ENCODE data around the gene NUBP2.
A peak's percentile ranks its signal among the peaks of the same experiment; 100 is the strongest.

NUBP2 gene

DNA sequence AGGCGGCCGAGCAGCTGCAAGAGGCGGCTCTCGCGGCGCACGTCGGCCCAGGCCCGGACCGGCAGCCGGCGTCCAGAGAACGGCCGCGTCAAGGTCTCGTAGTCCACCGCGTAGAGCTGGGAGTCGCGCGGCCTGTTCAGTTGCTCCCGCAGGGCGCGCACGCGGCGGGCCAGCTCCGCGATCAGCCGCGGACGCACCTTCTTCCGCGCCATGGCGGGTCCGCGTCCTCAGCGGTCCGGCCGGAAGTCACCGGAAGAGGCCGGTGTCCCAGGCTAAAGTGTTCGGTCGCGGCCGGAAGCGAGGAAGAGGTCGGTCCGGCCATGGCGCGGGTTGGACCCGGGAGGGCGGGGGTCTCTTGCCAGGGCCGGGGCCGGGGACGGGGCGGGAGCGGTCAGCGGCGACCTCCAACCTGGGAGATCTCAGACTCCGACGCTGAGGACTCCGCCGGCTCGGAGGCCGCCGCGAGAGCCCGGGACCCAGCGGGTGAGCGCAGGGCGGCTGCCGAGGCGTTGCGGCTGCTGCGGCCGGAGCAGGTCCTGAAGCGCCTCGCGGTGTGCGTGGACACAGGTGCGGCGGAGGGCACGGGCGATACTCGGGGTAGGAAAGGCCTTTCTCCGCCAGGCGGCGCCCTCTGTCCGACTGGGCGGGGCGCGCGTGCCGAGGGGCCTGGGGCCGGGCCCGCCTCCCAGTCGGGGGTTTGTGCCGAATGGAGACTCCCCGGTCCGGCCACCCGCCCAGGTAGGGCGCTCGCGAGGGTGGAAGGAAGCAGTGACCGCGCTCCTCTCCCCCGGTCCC, 9.7 kb upstream of the NUBP2 start, which contains the start of gene MRPS34:
TSS of gene MRPS34 (minus strand) at position 227 of the 795 bp plus-strand sequence. CDS start at position 212, 15 bp downstream.
- DNase-seq: peak; percentile 60

DNA sequence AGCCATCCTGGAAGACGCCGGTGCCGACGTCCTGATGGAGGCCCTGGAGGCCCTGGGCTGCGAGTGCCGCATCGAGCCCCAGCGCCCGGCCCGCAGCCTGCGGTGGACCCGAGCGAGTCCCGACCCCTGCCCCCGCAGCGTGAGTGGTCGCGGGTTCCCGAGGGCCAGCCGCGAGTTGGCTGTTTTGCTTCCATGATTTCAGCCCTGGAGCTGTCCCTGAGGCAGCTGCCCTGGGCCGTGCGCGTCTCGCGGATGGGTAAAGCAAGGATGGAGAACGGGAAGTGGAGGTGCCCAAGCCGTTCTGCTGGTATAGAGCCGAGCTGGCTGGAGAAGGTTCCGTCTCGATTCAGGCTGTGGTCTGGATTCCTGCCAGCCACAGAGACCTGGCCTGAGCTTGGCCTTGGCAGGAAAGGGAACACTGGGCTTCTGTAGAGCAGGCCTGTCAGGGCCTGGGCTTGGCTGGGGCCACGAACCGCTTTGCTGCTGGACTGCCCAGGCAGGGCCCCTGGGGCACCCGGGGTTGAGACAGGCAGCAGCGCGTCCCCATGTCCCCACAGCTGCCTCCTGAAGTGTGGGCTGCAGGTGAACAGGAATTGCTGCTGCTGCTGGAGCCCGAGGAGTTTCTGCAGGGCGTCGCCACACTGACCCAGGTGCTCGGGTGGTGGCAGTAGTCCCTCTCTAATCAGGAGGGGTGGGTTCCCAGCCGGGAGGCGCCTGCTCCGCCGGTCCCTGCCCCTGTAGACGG, 8.9 kb upstream of the NUBP2 start:
- DNase-seq: no peak

DNA sequence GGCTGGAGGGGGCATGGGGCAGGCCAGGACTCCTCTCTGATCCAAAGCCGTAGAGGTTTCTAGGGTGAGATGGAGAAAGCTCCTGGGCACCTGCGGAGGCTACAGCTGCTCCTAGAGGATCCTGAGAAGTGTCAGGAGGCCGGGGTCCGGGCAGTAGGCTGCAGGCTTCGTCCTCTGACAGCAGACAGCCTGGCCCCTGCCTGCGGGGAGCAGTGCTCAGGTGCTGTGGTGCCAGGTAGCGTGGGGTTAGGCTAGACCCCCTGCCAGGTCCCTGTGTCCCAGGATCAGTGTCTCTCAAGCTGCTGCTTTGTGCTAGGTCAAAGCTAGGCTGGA, 8.3 kb upstream of the NUBP2 start:
- DNase-seq: no peak

DNA sequence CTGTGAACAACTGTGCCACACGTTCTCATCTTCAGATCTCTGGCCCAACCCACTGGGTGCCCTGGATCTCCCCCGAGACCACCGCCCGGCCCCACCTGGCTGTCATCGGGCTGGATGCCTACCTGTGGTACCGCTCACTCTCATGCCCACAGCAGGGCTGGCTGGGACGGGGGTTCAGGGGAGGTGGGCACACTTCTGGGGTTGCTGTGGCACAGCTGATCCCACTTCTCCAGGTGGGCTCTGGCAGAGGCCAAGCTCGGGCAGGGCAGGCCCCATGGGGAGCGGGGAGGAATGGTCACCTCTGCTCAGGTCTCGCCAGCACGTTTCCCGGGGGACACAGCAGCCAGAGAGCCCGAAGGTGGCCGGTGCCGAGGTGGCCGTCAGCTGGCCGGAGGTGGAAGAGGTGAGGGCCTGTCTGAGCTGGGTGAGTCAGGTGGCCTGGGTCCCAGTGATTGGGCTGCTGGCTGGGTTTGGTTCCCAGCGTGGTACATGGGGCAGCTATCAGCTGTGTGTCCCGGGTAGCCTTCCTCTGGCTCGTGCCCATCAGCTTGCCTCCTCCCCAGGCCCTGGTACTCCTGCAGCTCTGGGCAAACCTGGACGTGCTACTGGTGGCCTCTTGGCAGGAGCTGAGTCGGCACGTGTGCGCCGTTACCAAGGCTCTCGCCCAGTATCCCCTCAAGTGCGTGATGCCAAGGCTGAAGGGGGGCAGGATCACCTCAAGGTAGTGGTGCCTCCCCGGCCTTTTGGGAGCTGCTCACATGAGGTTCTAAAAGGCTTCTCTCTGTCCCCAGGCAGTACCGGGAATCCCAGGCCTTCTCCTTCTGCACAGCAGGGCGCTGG, 7.5 kb upstream of the NUBP2 start:
- DNase-seq: no peak

DNA sequence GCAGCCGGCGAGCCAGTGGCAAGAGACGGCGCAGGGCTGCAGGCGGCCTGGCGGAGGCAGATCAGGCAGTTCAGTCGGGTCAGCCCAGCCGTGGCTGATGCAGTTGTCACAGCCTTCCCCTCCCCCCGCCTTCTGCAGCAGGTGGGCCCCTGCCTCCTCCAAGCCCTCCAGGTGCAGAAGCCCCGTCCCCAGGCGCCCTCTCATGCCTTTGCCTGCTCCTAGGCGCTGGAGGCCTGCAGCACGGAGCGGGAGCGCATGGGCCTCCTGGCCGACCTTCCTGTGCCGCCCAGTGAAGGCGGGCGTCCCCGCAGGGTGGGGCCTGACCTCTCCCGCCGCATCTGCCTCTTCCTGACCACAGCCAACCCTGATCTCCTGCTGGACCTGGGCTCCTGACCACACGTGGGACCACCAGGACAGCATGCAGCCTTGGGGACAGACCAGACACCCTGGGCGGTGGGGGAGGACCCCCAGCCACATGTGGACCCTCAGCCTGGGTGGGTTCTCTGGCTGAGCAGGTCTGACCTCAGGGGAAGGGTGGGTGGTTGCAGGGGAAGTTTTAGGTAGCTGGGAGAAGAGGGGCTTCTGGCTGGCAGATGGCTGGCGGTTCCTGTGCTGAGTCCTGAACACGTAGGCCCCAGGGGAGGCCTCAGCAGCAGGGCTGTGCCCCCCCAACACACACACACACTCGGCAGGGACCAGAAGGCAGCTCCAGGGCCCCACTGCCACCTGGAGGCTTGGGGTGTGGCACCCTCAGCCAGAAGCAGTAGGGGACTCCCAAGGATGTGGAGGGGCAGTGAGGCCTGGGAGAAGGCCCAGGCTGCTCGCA, 6.7 kb upstream of the NUBP2 start:
- no peak for DNase-seq

DNA sequence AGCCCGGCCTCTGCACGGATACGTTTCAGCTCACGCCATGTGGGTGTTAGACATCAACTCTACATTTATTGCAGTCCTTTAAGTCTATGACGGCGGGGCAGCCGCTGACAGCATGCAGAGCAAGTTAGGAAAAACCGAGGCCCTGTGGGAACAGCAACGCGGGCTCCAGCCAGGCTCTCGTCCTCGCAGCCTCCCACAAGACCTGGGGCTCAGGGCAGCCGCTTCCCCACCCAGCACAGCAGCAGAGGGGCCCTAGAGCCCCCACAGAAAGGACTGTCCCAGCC, 6.1 kb upstream of the NUBP2 start:
- no peak for DNase-seq

DNA sequence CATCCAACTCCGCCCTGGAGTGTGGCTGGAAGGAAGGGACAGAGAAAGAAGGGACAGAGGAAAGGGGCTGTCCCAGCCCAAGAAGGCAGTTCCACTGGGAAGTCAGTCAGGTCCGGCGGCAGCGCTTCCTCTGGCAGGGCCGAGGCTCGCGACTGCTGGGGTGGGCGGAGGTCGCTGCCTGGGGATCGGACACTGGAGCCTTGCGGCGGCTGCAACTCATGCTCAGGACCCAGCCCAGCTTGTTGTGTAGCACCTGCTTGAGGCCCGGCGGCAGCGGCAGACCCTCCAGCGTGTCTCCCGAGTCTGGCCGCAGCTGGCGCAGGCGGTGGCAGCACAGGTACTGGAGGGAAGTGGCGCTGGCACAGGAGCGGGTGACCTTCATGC, 5.8 kb upstream of the NUBP2 start:
- DNase-seq: no peak

DNA sequence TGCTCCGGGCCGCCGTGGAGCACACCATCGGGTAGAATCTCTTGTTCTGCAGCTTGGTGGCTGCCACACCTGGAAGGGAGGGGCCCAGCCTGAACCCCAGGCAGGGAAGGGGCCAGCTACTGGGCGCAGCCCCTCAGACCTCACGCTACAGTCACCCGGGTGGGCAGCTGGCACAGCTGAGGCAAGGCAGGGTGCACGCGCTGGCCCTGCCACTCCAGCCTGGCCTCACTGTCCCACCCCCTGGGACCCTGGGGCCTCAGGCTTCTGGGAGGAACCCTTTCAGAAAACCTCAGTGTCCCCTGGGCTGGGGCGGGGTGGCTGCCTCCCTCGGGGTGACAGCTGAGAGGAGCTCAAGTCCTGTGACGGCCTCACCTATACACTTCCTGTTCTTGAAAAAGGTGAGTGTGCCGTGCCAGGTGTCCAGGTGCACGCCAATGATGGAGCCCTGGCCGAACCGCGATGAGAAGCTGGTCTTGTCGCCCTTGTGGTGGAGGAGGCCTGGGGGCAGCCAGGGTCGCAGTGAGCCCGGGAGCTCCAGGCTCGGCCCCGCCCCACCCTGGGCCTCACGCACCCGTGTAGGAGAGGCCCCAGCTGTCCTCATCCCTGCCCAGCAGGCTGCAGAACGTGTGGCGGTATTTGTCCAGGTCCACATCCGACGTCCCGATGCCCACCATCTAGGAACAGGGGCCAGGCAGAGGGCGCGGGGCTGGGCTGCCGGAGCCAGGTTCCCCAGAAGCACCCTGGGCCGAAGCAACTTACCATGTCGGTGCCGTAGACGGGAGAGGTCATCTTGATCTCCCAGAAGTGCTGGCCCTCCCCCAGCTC, 5.2 kb upstream of the NUBP2 start:
- no peak for DNase-seq

DNA sequence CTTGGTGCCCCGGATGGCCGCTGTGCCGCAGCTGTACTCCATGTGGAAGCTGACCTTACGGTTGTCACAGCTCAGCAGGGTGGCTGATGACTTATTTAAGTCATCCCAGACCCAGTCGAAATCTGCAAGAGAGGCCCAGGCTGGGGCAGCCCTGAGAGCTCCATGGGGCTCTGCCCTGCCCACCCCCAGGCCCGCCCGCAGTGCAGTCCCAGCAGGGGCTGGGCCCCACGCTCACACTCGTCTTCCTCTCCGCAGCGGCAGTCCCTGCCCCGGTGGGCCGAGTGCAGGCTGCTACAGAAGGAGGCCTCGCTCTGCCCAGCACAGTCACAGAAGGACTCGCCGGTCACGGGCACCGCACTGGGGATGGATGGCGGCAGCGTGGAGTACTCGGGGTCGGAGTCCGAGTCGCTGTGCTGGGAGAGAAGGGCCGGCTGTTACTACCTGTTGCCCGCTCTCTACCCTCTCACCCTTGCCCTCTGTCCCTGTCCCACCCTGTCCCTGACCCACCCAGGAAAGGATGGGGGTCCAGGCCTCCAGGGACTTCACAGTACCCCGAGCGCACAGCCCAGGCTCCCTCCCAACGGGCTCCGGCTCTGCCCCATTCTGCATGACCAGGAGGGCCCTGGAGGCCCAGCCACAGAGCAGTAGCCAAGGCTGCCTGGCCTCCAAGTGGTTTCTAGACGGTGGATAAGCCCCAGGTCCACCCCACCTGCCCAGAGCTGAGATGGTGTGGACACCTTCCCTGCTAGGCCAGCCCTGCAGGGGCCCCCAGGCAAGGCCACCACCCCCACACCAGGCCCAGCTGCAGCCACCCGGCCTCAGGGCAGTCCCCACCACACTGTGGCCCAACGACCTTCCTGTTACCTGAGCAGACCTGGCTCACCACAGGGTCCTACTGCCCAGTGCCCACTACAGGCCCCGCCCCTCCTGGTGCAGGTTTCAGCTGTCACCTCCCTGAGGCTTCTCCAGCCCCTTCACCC, 4.3 kb upstream of the NUBP2 start:
- DNase-seq: no peak

DNA sequence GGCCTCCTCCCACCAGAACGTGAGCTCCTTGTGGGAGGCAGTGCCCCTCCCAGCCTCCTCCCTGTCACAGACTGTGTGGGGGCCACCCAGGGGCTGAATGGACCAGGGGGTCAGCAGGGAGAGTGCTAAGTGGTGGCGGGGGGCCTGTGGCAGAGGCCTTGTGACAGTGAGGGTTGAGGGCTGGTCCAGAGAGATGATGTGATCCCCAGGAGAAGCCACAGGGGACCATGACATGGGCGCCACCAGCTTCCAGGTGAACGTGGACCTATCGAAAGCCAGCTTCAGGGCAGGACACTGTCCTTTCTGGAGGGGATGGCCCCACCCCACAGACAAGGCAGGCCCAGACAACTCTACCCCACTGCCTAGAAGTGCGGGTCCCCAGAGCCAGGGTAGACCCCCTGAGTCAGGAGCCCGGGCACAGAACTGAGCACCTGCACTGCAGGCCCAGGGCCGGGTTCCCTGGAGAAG, 3.5 kb upstream of the NUBP2 start:
- DNase-seq: no peak

DNA sequence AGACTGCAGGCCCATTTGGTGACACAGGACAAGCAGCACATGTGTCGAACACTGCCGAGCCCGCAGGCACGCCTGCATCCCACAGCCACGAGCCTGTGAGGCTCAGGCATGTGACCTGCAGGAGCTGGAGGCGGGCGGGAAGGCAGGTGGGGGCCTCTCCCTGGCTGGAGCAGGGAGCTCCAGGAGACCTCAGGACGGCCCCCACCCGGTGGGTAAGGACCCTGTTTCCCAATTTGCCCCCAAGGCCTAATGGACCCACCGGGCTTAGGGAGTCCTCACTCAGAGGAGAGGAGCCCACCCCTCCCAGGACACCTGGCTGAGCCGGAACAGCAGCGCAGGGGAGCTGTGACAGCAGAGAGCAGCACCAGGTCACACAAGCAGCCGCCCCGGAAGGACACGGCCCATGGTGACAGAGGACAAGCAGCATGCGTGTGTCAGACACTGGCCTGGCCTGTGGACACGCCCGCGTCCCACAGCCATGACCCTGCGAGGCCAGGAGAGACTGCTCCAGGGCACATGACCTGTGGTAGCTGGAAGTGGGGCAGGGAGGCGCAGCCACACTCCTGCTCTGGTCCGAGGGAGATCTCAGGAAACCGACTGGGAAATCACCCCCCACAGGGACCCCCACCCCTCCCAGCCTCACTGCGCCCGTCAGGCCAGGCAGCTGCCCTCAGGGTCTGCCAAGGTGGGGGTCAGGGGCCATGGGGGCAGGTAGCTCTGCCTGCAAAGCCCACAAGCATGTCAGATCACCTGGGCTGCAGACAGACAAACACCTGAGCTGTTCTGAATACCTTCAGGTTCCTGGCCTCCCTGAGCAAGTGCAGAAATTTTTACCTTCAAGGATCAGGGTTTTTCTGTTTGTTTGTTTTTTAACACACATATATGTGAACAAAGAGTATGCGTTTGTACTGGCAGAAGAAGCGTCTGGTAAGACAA, 2.8 kb upstream of the NUBP2 start:
- DNase-seq: no peak

DNA sequence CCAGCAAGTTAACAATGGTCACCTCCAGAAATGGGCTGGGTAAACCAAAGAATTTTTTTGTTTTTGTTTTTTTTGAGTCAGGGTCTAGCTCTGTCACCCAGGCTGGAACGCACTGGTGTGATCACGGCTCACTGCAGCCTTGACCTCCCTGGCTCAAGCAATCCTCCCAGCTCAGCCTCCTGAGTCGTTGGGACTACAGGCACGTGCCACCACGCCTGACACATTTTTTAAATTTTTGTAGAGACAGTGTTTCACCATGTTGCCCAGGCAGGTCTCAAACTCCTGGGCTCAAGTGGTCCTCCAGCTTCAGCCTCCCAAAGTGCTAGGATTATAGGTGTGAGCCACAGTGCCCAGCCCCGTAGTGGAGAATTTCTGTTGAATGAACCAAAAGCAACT, 2.1 kb upstream of the NUBP2 start:
- DNase-seq: no peak

DNA sequence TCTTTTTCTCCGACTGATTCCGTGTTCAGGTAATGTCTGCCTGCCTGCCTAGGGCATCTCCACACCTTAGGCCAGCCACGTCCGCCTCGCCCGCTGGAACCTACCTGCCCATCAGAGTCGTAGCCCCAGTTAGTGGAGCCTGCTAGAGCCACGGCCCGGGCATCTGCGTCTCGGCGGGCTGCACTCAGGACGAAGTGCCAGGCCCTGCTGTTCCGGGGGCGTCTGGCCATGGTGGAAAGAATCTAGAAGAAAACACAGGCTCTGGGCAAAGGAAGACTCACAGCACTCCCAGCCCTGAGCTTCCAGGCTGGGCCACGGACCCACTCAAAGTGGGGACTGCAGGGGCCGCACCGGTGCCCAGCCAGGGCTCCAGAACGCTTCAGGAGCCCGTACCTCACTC, 1.5 kb upstream of the NUBP2 start:
- DNase-seq: no peak

DNA sequence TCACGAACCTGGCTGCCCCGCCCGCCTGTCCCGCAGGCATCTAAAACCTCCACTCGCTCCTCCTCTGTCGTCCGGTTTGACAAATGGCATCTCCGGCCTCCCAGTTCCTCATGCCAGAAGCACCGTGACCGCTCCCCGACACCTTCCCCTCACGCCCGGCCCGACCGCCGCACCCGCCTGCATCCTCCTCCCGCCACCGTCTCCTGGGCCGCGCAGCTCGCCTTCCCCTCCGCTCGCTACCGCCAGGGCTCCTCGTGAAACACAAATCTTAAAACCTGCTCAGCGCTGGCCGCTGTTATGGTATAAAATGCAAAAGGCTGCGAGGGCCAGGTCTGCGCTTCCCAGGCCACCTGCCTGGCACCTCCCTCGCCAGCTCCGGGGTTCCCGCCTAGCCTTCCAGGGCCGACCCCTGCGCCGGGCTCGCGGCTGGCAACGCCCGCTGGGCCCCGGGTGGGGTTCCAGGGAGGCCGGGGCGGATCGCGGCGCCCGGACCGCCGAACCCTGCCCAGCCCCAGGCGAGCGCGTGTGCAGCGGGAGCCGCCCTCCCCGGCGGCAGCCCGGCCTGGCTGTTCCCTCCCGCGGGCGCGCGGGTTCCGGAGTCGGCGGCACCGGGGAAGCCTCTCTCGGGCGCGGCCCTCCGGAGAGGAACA, 877 bp upstream of the NUBP2 start:
- DNase-seq: no peak

DNA sequence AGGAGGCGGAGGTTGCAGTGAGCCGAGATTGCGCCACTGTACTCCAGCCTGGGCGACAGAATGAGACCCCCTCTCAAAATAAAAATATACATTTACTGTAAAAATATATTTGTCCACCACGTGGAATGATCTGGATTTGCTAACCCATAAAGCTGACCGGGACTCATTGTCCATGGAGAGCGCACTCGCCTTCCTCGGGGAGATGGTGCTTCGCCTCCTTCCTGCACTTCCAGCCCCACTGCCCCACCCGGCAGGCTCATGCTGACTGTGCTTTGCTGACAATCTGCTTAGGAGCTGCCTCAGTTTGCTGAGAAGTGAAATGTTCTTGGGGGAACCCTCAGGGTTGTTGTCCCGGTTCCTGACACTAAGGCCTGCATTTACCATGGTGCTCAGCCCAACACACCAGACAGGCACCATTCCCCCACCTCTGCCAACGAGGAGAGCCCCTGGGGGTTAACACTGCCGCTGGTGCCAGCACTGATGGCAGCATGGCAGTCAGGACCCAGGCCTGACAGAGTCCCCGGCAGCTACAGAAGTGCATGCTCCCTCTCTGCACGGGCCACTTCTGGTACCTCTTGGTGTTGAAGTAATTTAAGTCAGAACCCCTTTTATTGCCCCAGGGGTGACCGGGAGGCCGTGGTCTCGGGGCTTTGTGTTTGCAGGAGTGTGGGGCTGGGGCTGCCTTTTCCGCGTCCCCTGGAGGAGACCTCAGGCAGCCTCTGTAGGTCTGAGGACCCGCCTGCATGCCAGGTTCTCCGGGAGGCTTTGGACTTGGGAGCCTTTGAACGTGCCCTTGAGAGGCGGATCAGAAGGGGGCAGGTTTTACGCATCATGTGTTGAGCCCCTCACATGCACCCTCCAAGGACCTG, 2.5 kb downstream of the NUBP2 start:
- DNase-seq: no peak

DNA sequence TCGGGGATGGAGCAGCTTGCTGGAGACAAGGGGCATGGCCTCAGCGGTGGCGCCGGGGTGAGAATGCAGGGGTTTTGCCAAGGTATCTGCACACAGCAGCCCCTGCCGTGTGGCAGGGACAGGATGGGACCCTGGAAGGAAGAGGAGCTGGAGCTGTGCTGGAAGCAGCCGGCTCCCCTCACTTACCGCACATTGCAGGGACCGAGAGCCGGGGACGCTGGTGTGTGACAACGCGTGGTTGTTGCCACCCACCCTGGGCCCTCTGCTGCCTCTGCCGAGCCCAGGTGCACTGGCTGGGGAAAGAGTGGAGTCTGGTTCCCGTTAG, 3.0 kb downstream of the NUBP2 start:
- DNase-seq: no peak

DNA sequence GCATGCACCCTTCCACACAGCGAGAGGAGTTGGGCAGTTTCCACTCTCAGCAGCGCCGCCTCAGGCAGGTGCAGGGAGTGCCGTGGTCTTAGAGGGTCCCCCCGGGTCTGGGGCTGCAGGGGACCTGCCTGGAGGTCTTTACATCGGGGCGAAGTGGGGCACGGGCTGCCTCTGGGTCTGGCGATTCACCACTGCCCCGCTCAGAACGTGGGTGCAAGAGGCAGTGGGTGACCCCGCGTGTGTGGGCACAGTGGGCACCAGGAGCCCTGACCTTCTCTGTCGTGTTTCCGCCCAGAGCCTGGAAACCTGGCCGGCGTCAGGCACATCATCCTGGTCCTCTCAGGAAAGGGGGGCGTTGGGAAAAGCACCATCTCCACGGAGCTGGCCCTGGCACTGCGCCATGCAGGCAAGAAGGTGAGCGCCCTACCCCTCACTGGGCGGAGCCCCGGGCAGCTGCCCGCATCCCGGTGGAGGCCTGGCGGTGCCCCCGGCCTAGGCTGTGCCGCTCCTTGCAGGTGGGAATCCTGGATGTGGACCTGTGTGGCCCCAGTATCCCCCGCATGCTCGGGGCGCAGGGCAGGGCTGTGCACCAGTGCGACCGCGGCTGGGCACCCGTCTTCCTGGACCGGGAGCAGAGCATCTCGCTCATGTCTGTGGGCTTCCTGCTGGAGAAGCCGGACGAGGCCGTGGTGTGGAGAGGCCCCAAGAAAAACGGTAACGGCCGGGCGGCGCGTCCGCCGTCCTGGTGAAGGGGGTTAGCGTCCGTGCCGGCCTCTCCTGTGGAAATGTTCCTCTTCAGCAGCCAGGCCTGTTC, 3.7 kb downstream of the NUBP2 start:
- no peak for DNase-seq

DNA sequence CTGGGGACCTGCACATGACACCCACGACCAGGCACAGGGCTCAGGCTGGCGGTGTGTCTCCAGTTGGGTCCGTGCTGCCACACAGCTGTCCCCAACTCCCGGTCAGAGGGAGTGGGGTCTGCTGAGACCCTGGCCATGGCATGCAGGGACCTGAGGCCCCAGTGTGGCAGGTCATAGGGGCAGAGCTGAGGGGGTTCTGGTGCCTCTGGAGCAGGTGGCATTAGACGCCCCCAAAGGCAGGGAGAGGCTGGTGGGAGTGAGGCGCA, 4.2 kb downstream of the NUBP2 start:
- no peak for DNase-seq

Data from NCI-H526 treated with DMSO at 0.1 percent for 48 hours (cell line).